Muscle of leg (tissue), 11 donors: ENCODE measurements around the gene DAGLA. TPM values are rescaled to one million over a fixed set of nuclear protein-coding genes. Genes with fewer than 3 reads are reported as not detected.

Experiments used
- DNase-seq: peaks from one replicate; pipeline ENCODE4 v3.0.0; 2013
- H3K27ac ChIP-seq: one replicate; pipeline ENCODE4 v1.5.1; 2013; ENCODE audit warnings: mild to moderate bottlenecking, low read length, control low read depth
- H3K27me3 ChIP-seq: one replicate; pipeline ENCODE4 v1.6.1; 2013; ENCODE audit warnings: low read length; ENCODE audit not compliant: control insufficient read depth, insufficient read depth
- H3K36me3 ChIP-seq: one replicate; pipeline ENCODE4 v1.6.1; 2013; ENCODE audit warnings: low read length; ENCODE audit not compliant: control insufficient read depth, insufficient read depth
- H3K4me1 ChIP-seq: one replicate; pipeline ENCODE4 v1.6.1; 2013; ENCODE audit warnings: low read length; ENCODE audit not compliant: control insufficient read depth, insufficient read depth
- H3K4me3 ChIP-seq: one replicate; pipeline ENCODE4 v1.5.1; 2013; ENCODE audit warnings: low read length, control low read depth
- H3K9me3 ChIP-seq: replicated peaks from 2 replicates; pipeline ENCODE4 v1.6.1; 2013; ENCODE audit warnings: low read depth, low read length; ENCODE audit not compliant: control insufficient read depth
- WGBS: methylation state at CpG from one replicate; pipeline ENCODE4 v1.1.5; 2013; ENCODE audit warnings: missing lambda C conversion rate; ENCODE audit not compliant: insufficient coverage; 5-methylcytosine and 5-hydroxymethylcytosine counted together
- polyA plus RNA-seq, 8 donors: library from polyadenylated mRNA; unstranded; fragments of 120-200 nt; gene quantifications; one replicate each; pipeline versions ENCODE4 v1.2.1 to v1.2.3, GENCODE V29; 2013; ENCODE audit warnings: inconsistent platforms in 1 of 8, low replicate concordance in 1 of 8; ENCODE audit not compliant: insufficient read length in 8 of 8, insufficient read depth in 1 of 8
- total RNA-seq: library from RNA; stranded (reverse); fragments of 120-200 nt; gene quantifications from one replicate; pipeline ENCODE4 v1.2.4, GENCODE V29; 2013

The DAGLA gene
- total and polyA plus RNA-seq, 9 donors: 2.0 to 6.4 (median 4.7) TPM

DNA sequence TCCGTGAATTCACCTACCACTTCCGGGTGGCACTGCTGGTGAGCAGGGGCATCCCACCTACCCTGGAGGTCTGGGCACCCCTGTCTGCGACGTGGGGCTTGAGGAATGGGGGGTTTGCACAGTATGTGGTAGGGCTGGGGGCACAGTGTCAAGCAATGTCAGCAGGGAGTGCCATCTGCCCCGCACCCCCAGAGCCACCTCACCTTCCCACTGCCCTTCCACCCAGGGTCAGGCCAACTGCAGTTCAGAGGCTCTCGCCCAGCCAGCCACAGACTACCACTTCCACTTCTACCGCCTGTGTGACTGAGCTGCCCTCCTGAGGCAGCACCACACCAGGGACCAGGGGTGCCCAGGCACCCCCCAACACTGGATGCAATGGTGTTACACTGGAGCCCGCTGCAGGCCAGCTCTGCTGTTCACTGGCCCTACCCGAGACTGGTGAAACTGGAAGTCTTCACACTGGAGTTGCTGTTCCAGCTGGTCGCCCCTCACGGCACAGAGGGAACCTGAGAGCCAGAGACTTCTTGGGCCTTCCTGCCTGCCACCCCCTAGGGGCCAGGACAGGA is 105.7 kb downstream of the DAGLA start:
- WGBS: 82% methylated on average over 5 of the region's 11 CpGs
- H3K4me1 ChIP-seq: peaks cover 14% of the 10 kb centered on the region
- H3K36me3 ChIP-seq: peaks cover 69% of the 10 kb centered on the region
- no peak for DNase-seq
- no peaks in the 10 kb centered on the region for H3K9me3 ChIP-seq
- no peaks in the 10 kb centered on the region for H3K27me3 ChIP-seq
- no peak overlapping the region for H3K27ac ChIP-seq
- H3K4me3 ChIP-seq: no peak overlapping the region

GRCh38 chr11:61787928-61788491 is 107.8 kb downstream of the DAGLA start:
- H3K36me3 ChIP-seq: peaks cover 69% of the 10 kb centered on the region
- H3K27ac ChIP-seq: no peak overlapping the region
- H3K4me1 ChIP-seq: peaks cover under 1% of the 10 kb centered on the region
- 42% methylated on average over 6 of the region's 9 CpGs for WGBS
- no peak overlapping the region for H3K4me3 ChIP-seq
- DNase-seq: no peak
- H3K9me3 ChIP-seq: no peaks in the 10 kb centered on the region
- no peaks in the 10 kb centered on the region for H3K27me3 ChIP-seq

- Histone ChIP-seq H3K36me3 (peaks cover 50% of the 10 kb centered on the region), H3K4me3 (peak overlapping the region; percentile 88), H3K9me3 (no peaks in the 10 kb centered on the region), H3K27ac (peak overlapping the region; percentile 96), H3K4me1 (peaks cover 10% of the 10 kb centered on the region), H3K27me3 (no peaks in the 10 kb centered on the region)
- WGBS: 2% methylated on average over 10 of the region's 14 CpGs
- DNase-seq: peak; percentile 93
Observed at GRCh38 chr11:61791737-61792309, 111.6 kb downstream of the DAGLA start.

DNA sequence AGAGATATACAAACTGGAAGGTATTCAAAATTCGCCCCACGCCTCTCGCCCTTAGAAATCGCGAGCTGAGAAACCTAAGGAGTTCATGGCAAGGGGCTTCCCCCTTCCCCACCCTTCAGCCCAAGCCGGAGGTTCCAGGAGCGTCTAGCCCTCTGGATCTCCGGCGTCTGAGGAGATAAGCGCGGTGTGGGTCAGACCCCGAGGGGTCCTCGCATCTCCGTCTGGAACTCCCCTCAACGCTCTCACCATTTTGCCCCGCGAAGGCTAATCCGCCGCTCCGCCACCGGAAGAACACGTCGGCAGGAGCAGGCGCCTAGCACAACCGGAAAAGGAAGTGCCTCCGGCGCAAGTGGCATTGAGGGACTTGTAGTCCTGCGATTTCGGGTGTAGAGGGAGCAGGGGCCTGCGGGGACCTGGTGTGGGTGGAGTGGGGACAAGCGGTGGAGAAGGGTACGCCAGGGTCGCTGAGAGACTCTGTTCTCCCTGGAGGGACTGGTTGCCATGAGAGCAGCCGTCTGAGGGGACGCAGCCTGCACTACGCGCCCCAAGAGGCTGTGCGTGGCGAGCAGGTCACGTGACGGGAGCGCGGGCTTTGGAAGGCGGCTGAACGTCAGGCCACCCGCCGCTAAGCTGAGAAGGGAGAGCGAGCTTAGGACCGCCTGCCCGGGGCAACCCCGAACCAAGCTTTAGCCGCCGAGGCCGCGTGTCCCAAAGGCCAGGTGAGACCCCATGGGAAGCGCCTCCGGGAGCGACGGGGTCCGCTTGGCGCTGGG is 112.3 kb downstream of the DAGLA start, which contains the start of the genes FEN1 and TMEM258:
Gene FEN1 (plus strand): TSS at position 602 of the 773 bp plus-strand sequence. CDS start 2,451 bp downstream, outside the sequence.
Gene TMEM258 (minus strand): TSS at position 290 of the 773 bp plus-strand sequence. CDS start 41 bp downstream, at position 249.
- peaks cover 44% of the 10 kb centered on the region for H3K36me3 ChIP-seq
- peak within 1 kb of the TSS; percentile 88 for H3K4me3 ChIP-seq
- DNase-seq: peak; percentile 97
- under 1% methylated on average over 54 of the region's 61 CpGs for WGBS
- H3K4me1 ChIP-seq: peaks cover 10% of the 10 kb centered on the region
- no peaks in the 10 kb centered on the region for H3K27me3 ChIP-seq
- H3K27ac ChIP-seq: peak within 1 kb of the TSS; percentile 96
- H3K9me3 ChIP-seq: no peaks in the 10 kb centered on the region

DNA sequence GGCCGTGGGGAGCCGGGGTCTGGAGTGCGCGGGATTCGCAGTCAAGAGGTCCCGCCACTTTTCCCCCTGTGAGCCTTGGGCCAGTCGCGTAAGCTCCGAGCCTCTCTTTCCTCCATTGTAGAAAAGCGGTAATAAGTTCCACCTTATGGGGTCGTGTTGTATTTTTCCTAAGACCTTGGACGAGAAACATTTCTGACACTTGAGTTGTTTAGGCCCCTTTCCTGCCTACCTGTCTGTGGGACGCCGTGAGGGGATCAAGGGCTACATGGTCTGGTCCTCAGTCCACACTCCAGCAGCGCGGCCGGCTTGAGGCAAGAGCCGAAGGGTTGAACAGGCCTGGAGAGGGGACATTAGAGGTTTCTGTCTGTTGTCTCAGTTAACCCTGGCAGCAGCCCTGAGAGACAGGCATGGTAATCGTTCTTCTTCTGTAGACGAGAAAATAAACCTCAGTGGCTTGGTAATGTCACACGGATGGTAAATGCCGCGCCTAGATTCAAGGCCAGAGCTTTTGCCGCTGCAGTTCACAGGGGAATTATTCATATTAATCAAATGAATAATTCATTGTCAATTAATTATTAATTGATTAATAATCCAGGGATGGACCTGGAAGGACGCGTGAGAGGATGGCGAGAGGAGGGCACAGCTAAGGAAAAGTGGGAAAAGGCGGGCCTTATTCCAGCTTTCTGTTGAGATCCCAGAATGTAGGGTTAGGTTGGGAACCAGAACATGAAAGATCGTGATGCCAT is 113.1 kb downstream of the DAGLA start:
- DNase-seq: no peak
- Histone ChIP-seq H3K27me3 (no peaks in the 10 kb centered on the region), H3K27ac (peak overlapping the region; percentile 96), H3K4me1 (peaks cover 10% of the 10 kb centered on the region), H3K4me3 (peak overlapping the region; percentile 88), H3K36me3 (peaks cover 37% of the 10 kb centered on the region), H3K9me3 (no peaks in the 10 kb centered on the region)
- 2% methylated on average over 21 of the region's 29 CpGs for WGBS

DNA sequence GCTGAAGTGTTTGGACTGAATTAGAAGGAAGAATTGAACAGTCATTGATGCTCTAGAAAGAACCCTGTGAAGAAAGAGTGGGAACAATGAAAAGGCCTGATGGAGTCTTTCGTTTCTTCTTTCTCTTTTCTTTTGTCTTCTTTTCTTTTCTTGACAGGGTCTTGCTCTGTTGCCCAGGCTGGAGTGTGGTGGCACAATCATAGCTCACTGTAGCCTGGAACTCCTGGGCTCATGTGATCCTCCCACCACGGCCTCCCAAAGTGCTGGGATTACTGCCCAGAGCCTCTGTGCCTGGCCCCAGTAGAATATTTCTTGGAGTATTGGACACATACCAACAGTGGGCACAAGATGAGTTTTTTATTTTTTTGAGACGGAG is 113.6 kb downstream of the DAGLA start:
- Histone ChIP-seq H3K9me3 (no peaks in the 10 kb centered on the region), H3K4me3 (peak overlapping the region; percentile 88), H3K27ac (no peak overlapping the region), H3K36me3 (peaks cover 34% of the 10 kb centered on the region), H3K27me3 (no peaks in the 10 kb centered on the region), H3K4me1 (peaks cover 10% of the 10 kb centered on the region)
- DNase-seq: no peak
- 64% methylated on average over 2 of the region's 3 CpGs for WGBS

DNA sequence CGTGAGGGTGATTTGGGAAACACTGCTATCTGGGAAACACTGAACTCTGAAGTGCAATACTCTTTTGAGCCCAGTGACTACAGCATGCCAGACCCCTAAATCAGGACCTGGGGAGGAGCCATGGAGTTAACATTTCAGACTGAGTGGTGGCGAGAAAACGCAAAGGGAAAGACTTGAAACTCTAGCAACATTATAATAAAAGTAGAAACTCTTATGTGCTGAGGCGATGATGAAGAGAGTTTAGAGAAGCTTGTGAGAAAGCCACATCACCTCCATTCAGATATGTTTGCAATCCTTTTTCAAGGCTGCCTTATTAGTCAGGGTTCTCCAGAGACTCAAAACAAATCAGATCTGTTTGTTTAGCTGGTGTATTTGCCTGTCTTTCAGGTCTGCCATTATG is 114.4 kb downstream of the DAGLA start:
- H3K9me3 ChIP-seq: no peaks in the 10 kb centered on the region
- no peaks in the 10 kb centered on the region for H3K27me3 ChIP-seq
- no peak overlapping the region for H3K4me3 ChIP-seq
- no peak overlapping the region for H3K27ac ChIP-seq
- peaks cover 10% of the 10 kb centered on the region for H3K4me1 ChIP-seq
- no peak for DNase-seq
- WGBS: no CpG with 5 or more reads among the region's 4 CpGs
- H3K36me3 ChIP-seq: peaks cover 31% of the 10 kb centered on the region

GRCh38 chr11:61795459-61795858 is 115.3 kb downstream of the DAGLA start:
- H3K27ac ChIP-seq: no peak overlapping the region
- DNase-seq: no peak
- WGBS: 71% methylated on average over 12 of the region's 12 CpGs
- peaks cover 10% of the 10 kb centered on the region for H3K4me1 ChIP-seq
- H3K27me3 ChIP-seq: no peaks in the 10 kb centered on the region
- H3K9me3 ChIP-seq: no peaks in the 10 kb centered on the region
- peaks cover 28% of the 10 kb centered on the region for H3K36me3 ChIP-seq
- no peak overlapping the region for H3K4me3 ChIP-seq

DNA sequence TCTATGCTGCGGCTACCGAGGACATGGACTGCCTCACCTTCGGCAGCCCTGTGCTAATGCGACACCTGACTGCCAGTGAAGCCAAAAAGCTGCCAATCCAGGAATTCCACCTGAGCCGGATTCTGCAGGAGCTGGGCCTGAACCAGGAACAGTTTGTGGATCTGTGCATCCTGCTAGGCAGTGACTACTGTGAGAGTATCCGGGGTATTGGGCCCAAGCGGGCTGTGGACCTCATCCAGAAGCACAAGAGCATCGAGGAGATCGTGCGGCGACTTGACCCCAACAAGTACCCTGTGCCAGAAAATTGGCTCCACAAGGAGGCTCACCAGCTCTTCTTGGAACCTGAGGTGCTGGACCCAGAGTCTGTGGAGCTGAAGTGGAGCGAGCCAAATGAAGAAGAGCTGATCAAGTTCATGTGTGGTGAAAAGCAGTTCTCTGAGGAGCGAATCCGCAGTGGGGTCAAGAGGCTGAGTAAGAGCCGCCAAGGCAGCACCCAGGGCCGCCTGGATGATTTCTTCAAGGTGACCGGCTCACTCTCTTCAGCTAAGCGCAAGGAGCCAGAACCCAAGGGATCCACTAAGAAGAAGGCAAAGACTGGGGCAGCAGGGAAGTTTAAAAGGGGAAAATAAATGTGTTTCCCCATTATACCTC is 115.8 kb downstream of the DAGLA start:
- DNase-seq: no peak
- Histone ChIP-seq H3K36me3 (peaks cover 30% of the 10 kb centered on the region), H3K27ac (no peak overlapping the region), H3K27me3 (no peaks in the 10 kb centered on the region), H3K4me3 (no peak overlapping the region), H3K9me3 (no peaks in the 10 kb centered on the region), H3K4me1 (peaks cover 10% of the 10 kb centered on the region)
- WGBS: 86% methylated on average over 16 of the region's 18 CpGs
